Hematopoietic multipotent progenitor cell (in vitro differentiated cells): Measurements from ENCODE around the gene CHL1. TPM values are rescaled to one million over a fixed set of nuclear protein-coding genes. Genes with fewer than 3 reads are reported as not detected.

Source experiments
- DNase-seq, 3 donors: peaks; one replicate each; pipeline ENCODE4 v3.0.0-alpha.2; 2011 to 2015; ENCODE audit warnings: low read depth in 2 of 3, low spot score in 2 of 3
- total RNA-seq: library from RNA; depleted of rRNA; stranded (reverse); fragments of >200 nt; gene quantifications from one replicate; pipeline ENCODE4 v1.2.3, GENCODE V29; 2012

Gene CHL1
- under 0.01 TPM for total RNA-seq

GRCh38 chr3:196311-197148 lies at the start of gene CHL1:
Gene CHL1 (plus strand): TSS chr3:196763. CDS start chr3:319777, 123,014 bp downstream.
- DNase-seq: peak in 1 of 3 donors; percentile 3

GRCh38 chr3:151614-152189 lies 44.9 kb upstream of the CHL1 start:
- DNase-seq: no peak

GRCh38 chr3:159974-160373 lies 36.6 kb upstream of the CHL1 start:
- peak in 2 of 3 donors; percentile 56 to 89 for DNase-seq

- no peak for DNase-seq
These were observed 30.5 kb upstream of the CHL1 start for GRCh38 chr3:166071-166470.

GRCh38 chr3:166799-167198 lies 29.8 kb upstream of the CHL1 start:
- no peak for DNase-seq

GRCh38 chr3:173886-174285 lies 22.7 kb upstream of the CHL1 start:
- no peak for DNase-seq

GRCh38 chr3:184976-185375 lies 11.6 kb upstream of the CHL1 start:
- DNase-seq: no peak

- DNase-seq: no peak
These were observed 4.2 kb upstream of the CHL1 start for GRCh38 chr3:192215-192929.

- DNase-seq: no peak
These were observed 2.6 kb upstream of the CHL1 start for GRCh38 chr3:194001-194400.

- no peak for DNase-seq
These were observed 2.1 kb upstream of the CHL1 start for GRCh38 chr3:194421-194820.

- no peak for DNase-seq
These were observed 897 bp upstream of the CHL1 start for GRCh38 chr3:195666-196065.

- no peak for DNase-seq
These were observed 725 bp downstream of the CHL1 start for GRCh38 chr3:197149-197827.

GRCh38 chr3:197828-198491 lies 1.4 kb downstream of the CHL1 start:
- peak in 2 of 3 donors; percentile 17 to 22 for DNase-seq

GRCh38 chr3:199835-200234 lies 3.3 kb downstream of the CHL1 start:
- DNase-seq: no peak

- no peak for DNase-seq
These were observed 4.3 kb downstream of the CHL1 start for GRCh38 chr3:200758-201325.

GRCh38 chr3:204102-204501 lies 7.5 kb downstream of the CHL1 start:
- no peak for DNase-seq

GRCh38 chr3:207973-208372 lies 11.4 kb downstream of the CHL1 start:
- no peak for DNase-seq

- DNase-seq: no peak
These were observed 14.1 kb downstream of the CHL1 start for GRCh38 chr3:210669-211068.

- peak in 1 of 3 donors; percentile 23 for DNase-seq
These were observed 15.9 kb downstream of the CHL1 start for GRCh38 chr3:212432-212831.

GRCh38 chr3:217099-217813 lies 20.7 kb downstream of the CHL1 start:
- DNase-seq: no peak
